ENCODE measurements around the gene TRIM42. TPM values are rescaled to one million over a fixed set of nuclear protein-coding genes. Genes with fewer than 3 reads are reported as not detected.

Gene TRIM42
- not detected for total RNA-seq
- total RNA-seq = 0 reads per million in 2 donors

GRCh38 chr3:140677764-140678163 lies at the start of gene TRIM42:
TSS of gene TRIM42 (plus strand) at chr3:140678064. CDS start at chr3:140678230, 166 bp downstream.
- H3K9me3 ChIP-seq (ENCODE audit: control insufficient read depth, low read length, poor library complexity, severe bottlenecking) = no peaks in the 10 kb centered on the region
- no peaks in the 10 kb centered on the region for H3K27me3 Mint-ChIP-seq
- ATAC-seq (no peak), DNase-seq (no peak)
- H3K4me1 Mint-ChIP-seq = no peaks in the 10 kb centered on the region
- H3K36me3 Mint-ChIP-seq (ENCODE audit: low read depth) = no peaks in the 10 kb centered on the region
- no peak within 1 kb of the TSS for H3K4me3 Mint-ChIP-seq
- H3K27ac Mint-ChIP-seq = no peak within 1 kb of the TSS

- ATAC-seq (no peak), DNase-seq (no peak)
- Mint-ChIP-seq H3K4me1 (no peaks in the 10 kb centered on the region), H3K36me3 (ENCODE audit: low read depth) (no peaks in the 10 kb centered on the region), H3K27me3 (no peaks in the 10 kb centered on the region), H3K27ac (no peak overlapping the region), H3K4me3 (no peak overlapping the region)
- H3K9me3 ChIP-seq (ENCODE audit: control insufficient read depth, low read length, poor library complexity, severe bottlenecking) = no peaks in the 10 kb centered on the region
Measured at GRCh38 chr3:140628606-140629005, 49.3 kb upstream of the TRIM42 start.

GRCh38 chr3:140629357-140630137 lies 48.3 kb upstream of the TRIM42 start:
- no peaks in the 10 kb centered on the region for H3K4me1 Mint-ChIP-seq
- no peaks in the 10 kb centered on the region for H3K36me3 Mint-ChIP-seq (ENCODE audit: low read depth)

GRCh38 chr3:140630366-140630765 lies 47.5 kb upstream of the TRIM42 start:
- no peaks in the 10 kb centered on the region for H3K27me3 Mint-ChIP-seq
- no peak for ATAC-seq
- H3K36me3 Mint-ChIP-seq (ENCODE audit: low read depth) = no peaks in the 10 kb centered on the region
- H3K4me1 Mint-ChIP-seq = no peaks in the 10 kb centered on the region
- H3K9me3 ChIP-seq (ENCODE audit: control insufficient read depth, low read length, poor library complexity, severe bottlenecking) = no peaks in the 10 kb centered on the region
- H3K27ac Mint-ChIP-seq = no peak overlapping the region
- no peak for DNase-seq
- H3K4me3 Mint-ChIP-seq = no peak overlapping the region

More at GRCh38 chr3:140629357-140630137, 48.3 kb upstream of the TRIM42 start:
- H3K4me3 Mint-ChIP-seq = no peak overlapping the region
- H3K27me3 Mint-ChIP-seq = no peaks in the 10 kb centered on the region
- H3K27ac Mint-ChIP-seq = no peak overlapping the region
- no peaks in the 10 kb centered on the region for H3K9me3 ChIP-seq (ENCODE audit: control insufficient read depth, low read length, poor library complexity, severe bottlenecking)
- ATAC-seq = no peak
- DNase-seq = no peak

- no peaks in the 10 kb centered on the region for H3K9me3 ChIP-seq (ENCODE audit: control insufficient read depth, low read length, poor library complexity, severe bottlenecking)
- Mint-ChIP-seq H3K27me3 (no peaks in the 10 kb centered on the region), H3K4me1 (no peaks in the 10 kb centered on the region), H3K27ac (no peak overlapping the region), H3K4me3 (no peak overlapping the region), H3K36me3 (ENCODE audit: low read depth) (no peaks in the 10 kb centered on the region)
- no peak for ATAC-seq
- no peak for DNase-seq
Measured at GRCh38 chr3:140630866-140631265, 47.0 kb upstream of the TRIM42 start.

- DNase-seq (no peak), ATAC-seq (no peak)
- Mint-ChIP-seq H3K27ac (no peak overlapping the region), H3K4me1 (no peaks in the 10 kb centered on the region), H3K36me3 (ENCODE audit: low read depth) (no peaks in the 10 kb centered on the region), H3K27me3 (no peaks in the 10 kb centered on the region), H3K4me3 (no peak overlapping the region)
- H3K9me3 ChIP-seq (ENCODE audit: control insufficient read depth, low read length, poor library complexity, severe bottlenecking) = no peaks in the 10 kb centered on the region
Measured at GRCh38 chr3:140635276-140635675, 42.6 kb upstream of the TRIM42 start.

GRCh38 chr3:140636406-140637138 lies 41.3 kb upstream of the TRIM42 start:
- H3K9me3 ChIP-seq (ENCODE audit: control insufficient read depth, low read length, poor library complexity, severe bottlenecking) = no peaks in the 10 kb centered on the region
- H3K27me3 Mint-ChIP-seq = no peaks in the 10 kb centered on the region
- H3K4me3 Mint-ChIP-seq = no peak overlapping the region
- no peaks in the 10 kb centered on the region for H3K4me1 Mint-ChIP-seq
- no peak overlapping the region for H3K27ac Mint-ChIP-seq
- no peaks in the 10 kb centered on the region for H3K36me3 Mint-ChIP-seq (ENCODE audit: low read depth)
- ATAC-seq (no peak), DNase-seq (no peak)

- Mint-ChIP-seq H3K4me1 (no peaks in the 10 kb centered on the region), H3K27me3 (peaks cover 4% of the 10 kb centered on the region), H3K27ac (no peak overlapping the region), H3K36me3 (ENCODE audit: low read depth) (no peaks in the 10 kb centered on the region), H3K4me3 (no peak overlapping the region)
- ATAC-seq (no peak), DNase-seq (no peak)
- no peaks in the 10 kb centered on the region for H3K9me3 ChIP-seq (ENCODE audit: control insufficient read depth, low read length, poor library complexity, severe bottlenecking)
Measured at GRCh38 chr3:140651287-140651686, 26.6 kb upstream of the TRIM42 start.

GRCh38 chr3:140655678-140656077 lies 22.2 kb upstream of the TRIM42 start:
- no peak overlapping the region for H3K27ac Mint-ChIP-seq
- no peak overlapping the region for H3K4me3 Mint-ChIP-seq
- DNase-seq (no peak), ATAC-seq (no peak)
- peaks cover 4% of the 10 kb centered on the region for H3K27me3 Mint-ChIP-seq
- no peaks in the 10 kb centered on the region for H3K36me3 Mint-ChIP-seq (ENCODE audit: low read depth)
- H3K9me3 ChIP-seq (ENCODE audit: control insufficient read depth, low read length, poor library complexity, severe bottlenecking) = no peaks in the 10 kb centered on the region
- no peaks in the 10 kb centered on the region for H3K4me1 Mint-ChIP-seq

- no peaks in the 10 kb centered on the region for H3K9me3 ChIP-seq (ENCODE audit: control insufficient read depth, low read length, poor library complexity, severe bottlenecking)
- no peaks in the 10 kb centered on the region for H3K4me1 Mint-ChIP-seq
- ATAC-seq (no peak), DNase-seq (no peak)
- no peak overlapping the region for H3K4me3 Mint-ChIP-seq
- H3K36me3 Mint-ChIP-seq (ENCODE audit: low read depth) = no peaks in the 10 kb centered on the region
- no peaks in the 10 kb centered on the region for H3K27me3 Mint-ChIP-seq
- no peak overlapping the region for H3K27ac Mint-ChIP-seq
Measured at GRCh38 chr3:140664111-140664510, 13.8 kb upstream of the TRIM42 start.

- no peaks in the 10 kb centered on the region for H3K4me1 Mint-ChIP-seq
- H3K27me3 Mint-ChIP-seq = no peaks in the 10 kb centered on the region
- no peaks in the 10 kb centered on the region for H3K9me3 ChIP-seq (ENCODE audit: control insufficient read depth, low read length, poor library complexity, severe bottlenecking)
- no peak overlapping the region for H3K4me3 Mint-ChIP-seq
- DNase-seq (no peak), ATAC-seq (no peak)
- no peak overlapping the region for H3K27ac Mint-ChIP-seq
- H3K36me3 Mint-ChIP-seq (ENCODE audit: low read depth) = no peaks in the 10 kb centered on the region
Measured at GRCh38 chr3:140682586-140682985, 4.7 kb downstream of the TRIM42 start.

- Mint-ChIP-seq H3K4me1 (no peaks in the 10 kb centered on the region), H3K36me3 (ENCODE audit: low read depth) (no peaks in the 10 kb centered on the region), H3K27me3 (no peaks in the 10 kb centered on the region), H3K27ac (no peak overlapping the region), H3K4me3 (no peak overlapping the region)
- ATAC-seq (no peak), DNase-seq (no peak)
- no peaks in the 10 kb centered on the region for H3K9me3 ChIP-seq (ENCODE audit: control insufficient read depth, low read length, poor library complexity, severe bottlenecking)
Measured at GRCh38 chr3:140686128-140686527, 8.3 kb downstream of the TRIM42 start.

GRCh38 chr3:140686948-140687347 lies 9.1 kb downstream of the TRIM42 start:
- Mint-ChIP-seq H3K4me1 (no peaks in the 10 kb centered on the region), H3K27ac (no peak overlapping the region), H3K27me3 (no peaks in the 10 kb centered on the region), H3K4me3 (no peak overlapping the region), H3K36me3 (ENCODE audit: low read depth) (no peaks in the 10 kb centered on the region)
- no peak for ATAC-seq
- DNase-seq = no peak
- no peaks in the 10 kb centered on the region for H3K9me3 ChIP-seq (ENCODE audit: control insufficient read depth, low read length, poor library complexity, severe bottlenecking)
